Esophagus squamous epithelium (tissue), 4 donors: ENCODE results near the gene TMEM185B.

Experiments used
- CTCF ChIP-seq, 6 experiments: fragments of 450-650 bp in 4 of 6; fragments of 200-600 bp in 2 of 6; sonication (generic) in 2 of 6; IDR thresholded peaks; one replicate each; pipeline ENCODE4 v1.5.1; 2016 to 2019; ENCODE audit warnings: antibody characterized with exemption in 6 of 6, mild to moderate bottlenecking in 4 of 6, moderate library complexity in 4 of 6
- POLR2A ChIP-seq, 4 donors: fragments of 450-650 bp; IDR thresholded peaks; one replicate each; pipeline ENCODE4 v1.6.1; 2017; ENCODE audit warnings: antibody characterized with exemption in 4 of 4, mild to moderate bottlenecking in 4 of 4, moderate library complexity in 3 of 4

GRCh38 chr2:120240901-120241429, 17.8 kb upstream of the TMEM185B start:
- no peak for TF ChIP-seq POLR2A (IDR thresholded peaks at IDR 0.05)
- TF ChIP-seq CTCF (IDR thresholded peaks at IDR 0.05), result no peak
